ENCODE results near the gene LDOC1.
"Not testable (repeated sequence)": the region's sequence is repeated elsewhere in the genome, so short reads cannot be mapped to it uniquely, and the experiment has no call there.

The LDOC1 gene

DNA sequence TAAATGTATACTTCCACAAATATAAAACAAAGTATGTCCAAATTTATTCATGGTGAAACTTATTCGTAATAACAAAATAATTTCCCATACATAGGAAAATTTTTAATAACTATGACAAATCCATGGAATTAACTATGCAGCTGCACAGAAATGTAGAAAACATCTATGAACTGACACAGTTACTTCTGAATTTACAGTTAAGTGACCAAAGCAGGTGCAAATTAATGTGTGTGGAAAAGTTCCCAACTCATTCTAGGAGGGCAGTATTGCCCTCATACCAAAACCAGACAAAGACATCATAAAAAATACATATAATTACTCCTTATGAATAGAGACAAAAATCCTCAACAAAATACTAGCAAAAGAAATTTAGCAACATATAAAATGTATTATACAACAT, 12.5 kb downstream of the LDOC1 start:
- Histone ChIP-seq H3K4me1 (no peaks in the 10 kb centered on the region), H3K9me3 (no peaks in the 10 kb centered on the region), H3K36me3 (no peaks in the 10 kb centered on the region), H3K27me3 (peaks cover 56% of the 10 kb centered on the region), H3K4me2 (no peak overlapping the region), H3K9ac (no peak overlapping the region), H3K4me3 (no peak overlapping the region), H4K20me1 (no peaks in the 10 kb centered on the region), H3K27ac (no peak overlapping the region)
- no peak for TF ChIP-seq Cebpa-rat (IDR thresholded peaks at IDR 0.05)

GRCh38 chrX:141158084-141158483, 18.8 kb downstream of the LDOC1 start:
- Histone ChIP-seq H4K20me1 (no peaks in the 10 kb centered on the region), H3K27me3 (peaks cover 62% of the 10 kb centered on the region), H3K4me3 (no peak overlapping the region), H3K9ac (no peak overlapping the region), H3K4me2 (no peak overlapping the region), H3K27ac (no peak overlapping the region), H3K4me1 (no peaks in the 10 kb centered on the region), H3K36me3 (no peaks in the 10 kb centered on the region), H3K9me3 (peaks cover 11% of the 10 kb centered on the region)
- no peak for TF ChIP-seq Cebpa-rat (IDR thresholded peaks at IDR 0.05)

DNA sequence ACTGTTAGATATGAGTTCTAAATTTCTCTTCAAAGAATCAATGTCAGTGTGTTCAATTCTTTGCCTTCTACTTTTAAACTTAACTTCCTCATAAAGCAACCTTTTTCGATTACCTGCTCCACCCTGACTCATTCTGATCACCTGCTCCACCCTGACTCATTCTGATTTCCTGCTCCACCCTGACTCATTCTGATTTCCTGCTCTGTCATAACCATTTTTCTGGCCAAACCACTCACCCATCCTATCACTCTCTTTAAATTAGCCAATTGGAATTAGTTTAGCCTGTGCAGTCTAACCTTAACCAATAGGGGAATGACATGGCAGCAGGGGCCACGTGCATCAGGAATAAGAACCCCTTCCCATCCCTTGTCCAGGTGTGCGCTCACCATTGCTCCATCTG, 21.7 kb downstream of the LDOC1 start:
- not testable (repeated sequence) for H3K4me2 ChIP-seq, H3K27ac ChIP-seq, H3K9ac ChIP-seq, H3K4me3 ChIP-seq, H3K36me3 ChIP-seq, H4K20me1 ChIP-seq, H3K4me1 ChIP-seq
- H3K27me3 ChIP-seq = peaks cover 76% of the 10 kb centered on the region
- H3K9me3 ChIP-seq = peaks cover 11% of the 10 kb centered on the region

DNA sequence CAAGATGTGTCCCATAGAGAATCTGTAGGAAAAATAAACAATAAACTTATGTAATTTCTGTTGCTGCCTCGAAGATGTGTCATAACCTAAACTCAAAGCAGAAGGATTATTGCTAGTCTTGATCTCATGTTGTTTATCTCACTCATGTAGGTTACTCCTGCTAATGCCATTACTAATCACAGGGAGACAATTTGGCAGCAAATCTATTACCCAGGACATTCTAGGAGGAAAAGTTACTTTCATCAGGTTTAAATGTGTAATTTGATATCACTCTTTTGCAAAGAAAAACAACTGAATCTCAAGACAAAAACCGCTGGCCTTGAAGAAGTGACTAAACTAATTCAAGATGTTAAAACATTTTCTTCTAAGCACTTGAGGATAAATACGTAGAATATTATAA, 34.0 kb downstream of the LDOC1 start:
- Histone ChIP-seq H3K36me3 (no peaks in the 10 kb centered on the region), H3K4me2 (no peak overlapping the region), H3K27ac (no peak overlapping the region), H3K27me3 (peaks cover 74% of the 10 kb centered on the region), H3K4me3 (no peak overlapping the region), H3K9me3 (no peaks in the 10 kb centered on the region), H4K20me1 (no peaks in the 10 kb centered on the region), H3K4me1 (no peaks in the 10 kb centered on the region), H3K9ac (no peak overlapping the region)
- TF ChIP-seq Cebpa-rat (IDR thresholded peaks at IDR 0.05) = no peak

GRCh38 chrX:141133272-141133671, 43.7 kb downstream of the LDOC1 start:
- Histone ChIP-seq H3K4me1 (no peaks in the 10 kb centered on the region), H3K9me3 (no peaks in the 10 kb centered on the region), H4K20me1 (no peaks in the 10 kb centered on the region), H3K27me3 (peaks cover 45% of the 10 kb centered on the region), H3K9ac (no peak overlapping the region), H3K4me2 (no peak overlapping the region), H3K4me3 (no peak overlapping the region), H3K36me3 (no peaks in the 10 kb centered on the region), H3K27ac (no peak overlapping the region)
- TF ChIP-seq Cebpa-rat (IDR thresholded peaks at IDR 0.05) = no peak

DNA sequence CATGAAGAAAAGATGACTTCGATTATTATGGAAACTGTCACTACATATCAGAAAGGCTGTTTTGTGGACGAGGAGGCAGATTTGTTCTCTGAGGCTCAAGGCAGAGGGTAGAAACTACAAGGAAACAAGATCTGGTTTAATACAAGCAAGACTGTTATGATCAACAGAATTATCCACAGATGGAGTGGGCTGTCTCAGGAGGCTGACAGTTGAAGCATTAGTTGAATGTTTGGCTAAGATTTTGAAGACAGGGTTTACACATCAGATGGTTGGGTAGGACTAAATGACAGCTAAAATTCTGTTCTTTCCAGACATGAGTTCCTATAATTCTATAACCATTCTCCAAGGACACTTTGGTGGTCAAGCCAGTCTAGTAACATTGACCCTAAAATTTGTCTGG, 49.8 kb downstream of the LDOC1 start:
- no peak for TF ChIP-seq Cebpa-rat (IDR thresholded peaks at IDR 0.05)
- Histone ChIP-seq H3K36me3 (no peaks in the 10 kb centered on the region), H3K27ac (no peak overlapping the region), H3K4me2 (no peak overlapping the region), H3K4me3 (no peak overlapping the region), H3K4me1 (no peaks in the 10 kb centered on the region), H3K9ac (no peak overlapping the region), H3K9me3 (no peaks in the 10 kb centered on the region), H4K20me1 (no peaks in the 10 kb centered on the region; the same call in 1 of the 2 replicates), H3K27me3 (peaks cover 44% of the 10 kb centered on the region)

Measured in BLaER1 (cell line).